LNCAP (cell line): ENCODE results near the gene CNPY2.

Experiments
- TF ChIP-seq, protein P1 (sequence below): fragments of 450-650 bp; IDR thresholded peaks from 2 replicates; pipeline ENCODE4 v1.5.1; 2017; ENCODE audit warnings: mild to moderate bottlenecking

The CNPY2 gene

DNA sequence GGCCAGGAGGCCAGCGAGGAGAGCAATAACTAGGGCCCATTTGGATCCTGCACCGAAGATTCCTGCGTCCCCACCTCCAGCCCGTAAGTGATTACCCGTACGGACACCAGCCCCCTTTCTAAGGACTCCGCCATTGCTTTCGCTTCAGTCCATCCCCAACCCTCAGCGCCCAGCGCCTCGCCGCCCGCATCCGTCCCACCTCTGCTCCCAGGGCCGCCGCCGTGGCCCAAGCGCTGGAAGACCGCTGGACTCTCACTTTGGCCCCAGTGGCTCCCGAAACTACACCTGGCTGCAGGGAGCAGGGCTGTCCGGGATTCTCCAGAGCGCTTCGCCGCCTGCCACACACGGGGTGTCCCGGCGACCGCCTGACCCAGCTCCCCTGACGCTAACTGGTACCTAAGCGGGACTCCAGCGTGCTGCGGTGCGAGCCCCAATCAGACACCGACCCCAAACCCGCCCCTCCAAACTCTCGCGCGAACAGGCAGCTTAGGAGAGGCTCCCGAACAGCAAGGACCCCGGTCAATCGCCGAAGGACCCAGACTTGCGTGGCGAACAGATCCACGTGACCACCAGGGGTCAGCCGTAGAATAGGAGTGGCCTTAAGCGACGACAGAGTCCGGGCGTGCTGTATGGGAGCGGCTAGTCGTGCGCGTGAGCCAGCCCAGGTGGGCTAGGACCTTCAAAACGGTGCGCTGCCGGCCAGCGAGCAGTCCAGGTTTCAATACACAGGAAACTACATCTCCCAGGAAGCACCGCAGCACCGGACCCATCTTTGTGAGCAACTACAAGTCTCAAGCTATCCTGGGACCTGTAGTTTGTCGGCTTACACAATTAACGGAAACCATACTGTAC, at the start of gene CNPY2:
Gene CNPY2, minus strand, starts transcription at position 367 of the 852 bp plus-strand sequence. CDS start 771 bp downstream, outside the sequence.
- TF ChIP-seq, protein P1, sequence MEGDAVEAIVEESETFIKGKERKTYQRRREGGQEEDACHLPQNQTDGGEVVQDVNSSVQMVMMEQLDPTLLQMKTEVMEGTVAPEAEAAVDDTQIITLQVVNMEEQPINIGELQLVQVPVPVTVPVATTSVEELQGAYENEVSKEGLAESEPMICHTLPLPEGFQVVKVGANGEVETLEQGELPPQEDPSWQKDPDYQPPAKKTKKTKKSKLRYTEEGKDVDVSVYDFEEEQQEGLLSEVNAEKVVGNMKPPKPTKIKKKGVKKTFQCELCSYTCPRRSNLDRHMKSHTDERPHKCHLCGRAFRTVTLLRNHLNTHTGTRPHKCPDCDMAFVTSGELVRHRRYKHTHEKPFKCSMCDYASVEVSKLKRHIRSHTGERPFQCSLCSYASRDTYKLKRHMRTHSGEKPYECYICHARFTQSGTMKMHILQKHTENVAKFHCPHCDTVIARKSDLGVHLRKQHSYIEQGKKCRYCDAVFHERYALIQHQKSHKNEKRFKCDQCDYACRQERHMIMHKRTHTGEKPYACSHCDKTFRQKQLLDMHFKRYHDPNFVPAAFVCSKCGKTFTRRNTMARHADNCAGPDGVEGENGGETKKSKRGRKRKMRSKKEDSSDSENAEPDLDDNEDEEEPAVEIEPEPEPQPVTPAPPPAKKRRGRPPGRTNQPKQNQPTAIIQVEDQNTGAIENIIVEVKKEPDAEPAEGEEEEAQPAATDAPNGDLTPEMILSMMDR: no peak

DNA sequence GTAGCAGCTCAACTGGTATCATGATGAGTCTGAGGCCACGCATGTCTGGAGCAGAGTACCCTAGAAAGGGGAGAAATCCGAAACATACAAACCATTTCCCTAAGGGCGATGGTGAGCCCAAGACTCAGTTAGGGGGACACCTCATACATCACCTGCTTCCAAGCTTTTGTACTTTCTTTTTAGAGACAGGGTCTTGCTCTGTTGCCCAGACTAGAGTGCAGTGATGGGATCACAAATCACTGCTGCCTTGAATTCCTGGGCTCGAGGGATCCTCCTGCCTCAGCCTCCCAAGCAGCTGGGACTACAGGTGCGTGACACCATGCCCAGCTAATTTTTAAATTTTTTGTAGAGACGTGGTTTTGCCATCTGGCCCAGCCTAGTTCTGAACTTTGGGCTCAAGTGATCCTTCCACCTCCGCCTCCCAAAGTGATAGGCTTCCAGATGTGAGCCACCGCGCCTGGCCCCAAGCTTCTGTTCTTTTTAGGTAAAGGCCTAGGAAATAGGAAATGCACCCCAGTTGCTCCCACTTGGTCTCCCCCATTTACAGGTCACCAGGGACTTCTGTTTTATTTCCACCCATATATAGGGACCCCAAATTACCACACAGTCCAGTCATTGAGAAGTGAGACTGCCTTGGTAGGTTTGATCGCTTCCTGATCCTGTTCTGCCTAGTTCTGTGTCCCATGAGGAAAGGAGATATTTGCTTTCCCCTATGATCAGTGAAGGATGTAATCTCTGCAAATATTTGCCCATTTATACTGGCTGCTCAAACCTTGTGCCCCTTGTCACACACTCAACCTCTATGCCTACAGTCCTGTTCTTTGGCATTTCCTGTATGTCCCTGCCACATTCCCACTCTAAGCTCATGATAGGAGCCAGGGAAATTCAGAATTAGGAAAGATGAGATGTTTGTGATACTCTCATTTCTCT, 46.6 kb upstream of the CNPY2 start, which contains the start of gene APOF:
Gene APOF, minus strand, starts transcription at position 728 of the 930 bp plus-strand sequence. Its CDS starts 112 bp downstream, at position 616.
- TF ChIP-seq, protein P1: no peak

DNA sequence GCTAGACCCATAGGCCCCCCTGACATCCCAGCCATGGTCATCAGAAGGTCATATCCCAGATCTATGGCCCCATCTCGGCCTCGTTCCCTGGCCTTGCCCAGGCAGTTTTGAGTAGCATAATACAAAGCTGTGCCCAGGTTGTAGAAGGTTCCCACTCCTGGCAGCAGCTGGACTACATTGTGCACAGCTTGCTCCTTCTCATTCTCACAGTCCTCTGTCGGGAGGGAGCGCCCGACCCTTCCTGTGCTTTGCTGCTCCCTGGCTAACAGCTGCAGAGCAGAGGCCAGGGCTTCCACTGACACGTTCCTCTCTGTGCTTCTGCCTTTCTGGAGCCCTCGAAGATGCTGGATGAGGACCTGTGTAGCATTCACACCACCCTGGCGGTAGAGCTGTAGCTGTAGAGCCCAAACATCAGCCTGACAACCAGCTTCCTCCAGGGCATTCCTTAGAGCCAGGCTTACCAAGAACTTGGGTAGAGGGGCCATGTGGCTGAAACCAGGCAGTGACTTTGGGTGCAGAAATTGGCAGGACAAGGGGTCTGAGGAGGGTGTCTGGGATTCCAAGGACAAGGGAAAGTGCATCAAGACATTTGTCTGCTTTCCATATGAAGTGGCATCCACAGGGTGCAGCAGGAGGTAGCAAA, 45.8 kb upstream of the CNPY2 start:
- TF ChIP-seq, protein P1: no peak

DNA sequence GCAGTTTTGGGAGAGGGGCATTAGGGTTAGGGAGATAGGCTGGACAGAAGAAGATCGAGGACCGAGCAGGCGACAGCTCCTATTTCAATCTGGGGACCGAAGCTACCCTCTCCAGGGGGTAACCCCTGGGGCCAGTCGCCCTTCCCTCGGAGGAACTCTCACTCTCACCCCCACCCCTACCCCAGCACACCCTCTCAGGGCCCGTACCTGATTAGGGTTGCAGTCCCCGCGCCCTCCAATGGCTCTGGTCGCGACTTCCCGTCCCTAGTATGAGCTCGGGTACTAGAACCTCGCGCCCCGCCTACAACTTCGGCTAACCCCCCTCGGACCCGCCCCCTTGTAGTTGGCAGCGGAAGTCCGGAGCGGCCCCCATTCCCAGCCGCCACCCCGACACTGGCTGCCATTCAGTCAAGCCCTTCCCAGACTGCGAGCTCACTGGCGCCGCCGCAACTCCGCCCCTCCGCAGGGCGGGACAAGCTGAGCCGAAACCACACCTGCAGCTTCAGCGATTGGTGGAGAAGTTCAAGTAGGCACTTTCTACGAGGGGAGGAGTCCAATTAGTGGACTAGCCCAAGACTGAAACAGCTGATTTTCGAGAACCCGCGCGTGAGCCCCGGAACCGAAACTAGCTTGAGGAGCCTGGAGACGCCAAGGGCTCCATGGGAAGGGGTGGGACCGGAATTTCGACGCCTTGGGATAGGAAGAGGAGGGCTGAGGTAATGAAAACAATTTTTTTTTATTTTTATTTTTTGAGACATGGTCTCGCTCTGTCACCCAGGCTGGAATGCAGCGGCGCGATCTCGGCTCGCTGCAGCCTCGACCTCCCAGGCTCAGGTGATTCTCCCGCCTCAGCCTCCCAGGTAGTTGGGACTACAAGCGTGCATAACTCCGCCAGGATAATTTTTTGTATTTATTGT, 44.3 kb upstream of the CNPY2 start, which contains the start of gene STAT2:
Gene STAT2, minus strand, starts transcription at position 257 of the 917 bp plus-strand sequence. CDS start 3,536 bp downstream, outside the sequence.
- TF ChIP-seq, protein P1: no peak

DNA sequence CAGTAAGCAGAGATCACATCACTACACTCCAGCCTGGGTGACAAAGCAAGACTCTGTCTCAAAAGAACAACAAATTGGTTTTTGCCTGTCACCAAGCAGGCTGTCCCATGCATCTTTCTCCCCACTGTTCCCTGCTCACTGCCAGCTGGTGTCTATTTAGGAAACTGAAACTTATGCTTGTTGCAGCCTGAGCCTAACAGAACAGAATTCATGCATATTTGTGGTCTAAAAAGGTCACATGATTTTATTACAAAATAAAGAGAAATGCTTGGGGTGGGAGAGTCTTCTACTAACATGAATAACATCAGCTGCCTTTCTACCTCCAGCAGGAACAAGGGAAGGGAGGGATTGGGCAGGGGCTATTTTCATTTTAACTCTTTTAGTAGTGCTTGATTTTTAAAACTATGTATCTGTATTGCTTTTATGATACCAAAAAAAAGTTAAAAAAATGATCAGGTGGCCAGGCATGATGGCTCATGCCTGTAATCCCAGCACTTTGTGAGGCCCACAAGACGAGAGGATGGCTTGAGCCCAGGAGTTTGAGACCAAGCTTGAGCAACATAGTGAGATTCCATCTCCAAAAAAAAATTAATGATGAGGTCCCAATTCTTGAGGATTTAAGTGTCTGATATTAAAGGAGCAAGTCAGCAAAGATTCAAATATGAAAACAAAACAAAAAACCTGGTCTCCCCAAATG, 43.2 kb upstream of the CNPY2 start:
- TF ChIP-seq, protein P1: no peak

DNA sequence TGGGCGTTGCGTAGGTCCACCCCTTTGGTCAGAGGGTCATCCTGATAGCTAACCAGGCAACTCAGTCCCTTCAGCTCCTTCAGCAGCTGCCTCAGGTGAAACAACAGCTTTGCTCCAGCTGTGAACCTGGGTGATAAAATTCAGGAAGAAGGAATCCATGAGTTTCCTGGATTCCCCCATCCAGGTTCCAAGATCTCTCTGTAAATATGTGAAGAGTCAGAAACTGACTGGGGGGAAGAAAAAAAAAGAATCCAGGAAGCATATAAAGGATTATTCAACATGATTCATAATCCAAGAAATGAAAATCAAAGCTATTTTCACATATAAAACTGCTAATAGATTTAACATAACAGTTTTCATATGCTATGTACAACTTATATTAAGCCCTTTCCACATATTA, 35.5 kb upstream of the CNPY2 start:
- TF ChIP-seq, protein P1: no peak
